NCI-H1105 treated with DMSO at 0.1 percent for 48 hours (cell line): Measurements from ENCODE around the gene CENPV.
"Not testable (repeated sequence)": the region's sequence is repeated elsewhere in the genome, so short reads cannot be mapped to it uniquely, and the experiment has no call there.

Experiments used
- DNase-seq: peaks from one replicate; lab custom pipeline; 2025; lab: John Stamatoyannopoulos, UW

The CENPV gene

DNA sequence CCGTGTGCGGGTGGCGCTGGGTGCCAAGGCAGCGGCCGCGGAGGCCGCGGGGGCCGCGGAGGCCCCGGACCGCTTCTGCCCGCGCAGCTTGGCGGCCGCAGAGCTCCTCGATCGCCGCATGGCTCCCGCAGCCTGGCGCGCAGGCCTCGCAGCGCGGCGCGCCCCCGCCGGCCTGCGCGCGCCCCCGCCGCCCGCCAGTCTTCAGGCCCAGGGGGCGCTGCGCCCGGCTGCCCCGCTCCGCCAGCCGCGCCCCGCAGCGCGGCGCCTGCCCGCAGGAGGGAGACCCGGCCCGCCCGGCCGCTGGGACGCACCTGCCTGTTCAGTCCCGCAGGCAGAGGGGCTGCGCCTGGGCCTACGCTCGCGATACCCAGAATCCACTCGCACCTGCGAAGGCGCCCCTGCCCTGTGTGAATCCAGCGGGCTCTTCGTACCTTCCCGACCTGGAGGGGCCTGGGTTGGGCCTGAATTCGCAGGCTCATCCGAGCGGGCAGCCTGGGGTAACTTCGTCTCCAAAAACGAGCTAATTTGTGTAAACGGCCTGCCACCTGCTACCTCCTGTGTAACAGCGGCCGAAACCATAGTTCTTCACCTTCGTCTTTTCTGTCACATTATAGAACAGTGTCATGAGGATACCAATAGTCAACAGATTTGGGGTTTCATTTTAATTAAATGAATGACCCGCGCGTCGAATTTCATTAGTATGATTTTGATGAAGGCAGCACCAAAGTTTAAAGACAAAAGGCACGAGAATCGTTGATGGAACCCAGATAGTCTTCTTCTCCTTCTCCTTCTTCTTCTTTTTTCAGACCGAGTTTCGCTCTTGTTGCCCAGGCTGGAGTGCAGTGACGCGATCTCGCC lies at the start of gene CENPV:
TSS of gene CENPV (minus strand) at position 153 of the 858 bp plus-strand sequence. CDS start at position 120, 33 bp downstream.
- DNase-seq = no peak

DNA sequence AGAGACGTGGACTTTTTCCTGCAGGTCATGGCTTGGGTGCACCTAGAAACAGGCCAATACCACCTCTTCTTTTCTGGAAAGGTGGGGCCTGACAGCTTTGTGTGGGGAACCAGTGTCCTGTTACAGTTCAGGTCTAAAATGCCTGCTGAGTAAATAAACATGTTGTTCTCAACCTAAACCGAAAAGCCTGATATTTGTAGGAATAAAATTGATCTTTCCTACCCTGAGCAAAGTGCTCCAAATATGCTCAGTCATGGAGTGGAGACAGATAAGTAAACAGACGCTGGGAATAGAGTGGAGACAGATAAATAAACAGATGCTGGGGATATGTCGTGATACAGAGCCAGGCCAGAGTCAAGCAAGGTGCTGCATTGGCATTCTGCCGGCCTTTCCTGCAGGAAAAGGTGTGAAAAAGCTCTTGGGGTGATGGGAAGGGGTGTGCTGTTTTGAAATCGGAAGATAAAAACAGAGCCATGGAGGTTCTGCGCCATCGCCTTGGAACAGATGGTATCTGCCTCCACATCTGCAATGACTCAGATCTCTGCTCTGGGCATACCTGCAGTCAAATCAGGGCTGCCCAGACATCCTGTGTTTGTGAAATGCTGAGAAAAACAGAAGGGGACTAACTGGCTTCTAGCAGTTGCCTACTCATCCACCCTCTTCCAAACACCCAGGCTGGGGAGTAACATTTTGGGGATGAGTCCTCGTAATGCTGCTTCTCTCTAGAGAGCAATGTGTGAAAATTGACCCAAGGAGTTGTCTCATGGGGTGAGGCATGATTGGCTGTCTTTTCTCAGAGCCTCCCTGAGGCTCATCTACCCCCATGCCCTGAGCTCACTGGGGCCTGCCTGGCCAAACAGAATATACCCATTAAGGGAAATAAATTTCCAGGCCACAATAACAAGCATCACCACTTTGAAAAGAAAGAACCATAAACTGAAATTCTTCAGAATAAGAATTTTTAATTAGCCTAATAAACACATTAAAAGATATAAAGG lies 45.3 kb upstream of the CENPV start:
- no peak for DNase-seq

DNA sequence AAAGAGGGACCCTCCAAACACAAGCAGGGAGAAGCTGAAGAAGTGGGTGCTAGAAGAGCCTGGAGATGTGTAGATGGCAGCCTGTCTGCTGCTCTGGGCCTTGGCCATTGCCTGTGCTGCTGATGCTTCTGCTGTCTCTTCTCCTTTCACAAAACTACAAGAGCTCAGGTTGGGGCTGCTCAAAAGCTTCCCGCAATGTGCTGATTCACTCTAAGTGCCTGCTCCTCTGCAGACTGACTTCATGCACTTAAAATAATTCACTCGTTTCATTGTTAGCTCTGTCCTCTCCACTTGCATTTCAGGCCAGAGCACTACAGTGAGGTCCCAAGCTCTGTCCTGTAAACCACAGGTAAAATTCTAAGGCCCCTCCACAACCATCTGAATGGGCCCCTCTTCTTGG lies 43.4 kb upstream of the CENPV start:
- DNase-seq = not testable (repeated sequence)

DNA sequence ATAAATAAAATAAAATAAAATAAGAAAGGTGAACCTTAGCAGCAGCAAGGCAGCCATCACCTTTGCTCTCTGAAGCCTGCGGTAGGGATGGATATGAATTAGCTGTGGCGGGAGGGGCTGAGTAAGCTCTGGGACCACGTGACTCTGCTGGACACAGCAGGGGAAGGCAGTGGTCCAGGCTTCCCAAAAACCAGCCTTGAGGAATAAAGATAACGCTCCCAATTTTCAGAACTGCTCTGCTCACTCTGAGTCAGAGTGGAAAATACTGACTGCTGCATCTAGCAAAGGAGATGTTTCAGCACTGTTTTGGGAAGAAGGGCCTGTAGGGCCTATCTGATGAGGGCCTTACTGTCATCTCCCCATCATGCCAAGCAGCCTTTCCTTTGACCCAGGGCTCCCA lies 42.6 kb upstream of the CENPV start:
- not testable (repeated sequence) for DNase-seq

DNA sequence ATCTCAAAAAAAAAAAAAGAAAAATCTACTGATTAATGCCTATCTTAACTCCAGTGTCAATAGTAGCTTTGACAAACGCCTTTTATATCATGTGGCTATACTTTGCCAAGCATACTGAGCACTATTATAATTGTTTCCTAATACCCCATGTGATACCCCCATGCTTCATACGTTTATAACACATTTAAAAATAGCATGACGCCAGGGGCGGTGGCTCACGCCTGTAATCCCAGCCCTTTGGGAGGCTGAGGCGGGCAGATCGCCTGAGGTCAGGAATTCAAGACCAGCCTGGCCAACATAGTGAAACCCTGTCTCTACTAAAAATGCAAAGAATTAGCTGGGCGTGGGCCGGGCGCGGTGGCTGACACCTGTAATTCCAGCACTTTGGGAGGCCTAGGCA lies 39.2 kb upstream of the CENPV start:
- not testable (repeated sequence) for DNase-seq

DNA sequence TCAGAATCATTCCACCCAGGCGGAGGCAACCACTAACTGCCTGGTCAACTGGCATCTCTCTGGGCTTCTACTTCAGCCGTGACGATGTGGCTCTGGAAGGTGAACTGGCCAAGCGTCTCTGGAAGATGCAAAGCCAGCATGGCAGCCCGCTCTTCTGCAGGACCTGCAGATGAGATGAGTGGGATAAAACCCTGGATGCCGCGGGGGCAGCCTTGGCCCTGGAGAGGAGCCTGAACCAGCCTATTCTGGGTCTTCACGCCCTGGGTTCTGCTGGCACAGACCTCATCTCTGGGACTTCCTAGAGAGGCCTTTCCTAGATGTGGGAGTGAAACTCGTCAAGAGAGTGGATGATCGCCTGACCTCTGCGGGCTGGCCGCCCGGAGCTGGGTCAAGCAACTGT lies 38.2 kb upstream of the CENPV start:
- DNase-seq = no peak

DNA sequence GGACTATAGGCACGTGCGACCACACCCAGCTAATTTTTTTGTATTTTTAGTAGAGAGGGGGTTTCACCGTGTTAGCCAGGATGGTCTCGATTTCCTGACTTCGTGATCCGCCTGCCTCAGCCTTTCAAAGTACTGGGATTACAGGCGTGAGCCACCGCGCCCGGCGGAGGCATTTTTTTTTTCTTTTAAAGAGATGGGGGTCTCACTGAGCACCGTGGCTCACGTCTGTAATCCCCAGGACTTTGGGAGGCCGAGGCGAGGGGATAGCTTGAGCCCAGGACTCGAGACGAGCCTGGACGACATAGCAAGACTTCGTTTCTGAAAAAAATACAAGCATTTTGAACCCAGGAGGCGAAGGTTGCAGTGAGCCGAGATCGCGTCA lies 32.8 kb upstream of the CENPV start:
- not testable (repeated sequence) for DNase-seq

DNA sequence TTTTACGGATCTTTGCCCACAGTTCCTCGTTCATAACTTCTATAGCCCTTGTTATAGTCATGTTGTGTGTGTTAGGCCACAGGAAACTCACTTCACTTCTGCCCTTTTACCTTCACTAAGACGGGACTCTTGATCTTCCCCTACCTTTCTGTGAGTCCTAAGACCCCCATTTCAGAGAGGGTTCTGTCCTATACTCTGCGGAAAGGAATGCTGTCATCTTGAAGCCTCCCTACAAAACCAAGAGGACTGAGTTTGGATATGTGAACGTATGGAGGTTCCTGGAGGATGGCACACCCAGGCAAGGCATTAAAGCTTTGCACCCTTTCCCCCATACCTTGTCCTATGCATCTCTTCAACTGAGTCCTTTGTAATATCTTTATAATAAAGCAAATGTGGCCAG lies 31.3 kb upstream of the CENPV start:
- no peak for DNase-seq

DNA sequence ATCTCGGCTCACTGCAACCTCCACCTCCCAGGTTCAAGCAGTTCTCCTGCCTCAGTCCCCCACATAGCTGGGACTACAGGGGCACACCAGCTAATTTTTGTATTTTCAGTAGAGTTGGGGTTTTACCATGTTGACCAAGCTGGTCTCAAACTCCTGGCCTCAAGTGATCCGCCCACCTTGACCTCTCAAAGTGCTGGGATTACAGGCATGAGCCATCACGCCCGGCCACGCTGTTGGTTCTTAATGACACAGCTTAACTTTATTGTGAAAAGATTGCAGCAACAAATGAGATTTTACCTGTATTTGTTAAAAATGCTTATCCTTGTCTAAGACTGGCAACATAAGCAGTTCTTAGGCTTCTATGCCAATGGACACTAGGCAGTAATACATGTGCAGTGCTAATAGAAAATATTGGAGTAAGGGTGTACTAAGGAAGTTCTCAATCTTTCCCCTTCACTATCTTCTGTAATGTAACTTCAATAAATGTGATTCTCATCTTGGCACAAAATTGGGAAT lies 30.6 kb upstream of the CENPV start:
- DNase-seq = no peak

DNA sequence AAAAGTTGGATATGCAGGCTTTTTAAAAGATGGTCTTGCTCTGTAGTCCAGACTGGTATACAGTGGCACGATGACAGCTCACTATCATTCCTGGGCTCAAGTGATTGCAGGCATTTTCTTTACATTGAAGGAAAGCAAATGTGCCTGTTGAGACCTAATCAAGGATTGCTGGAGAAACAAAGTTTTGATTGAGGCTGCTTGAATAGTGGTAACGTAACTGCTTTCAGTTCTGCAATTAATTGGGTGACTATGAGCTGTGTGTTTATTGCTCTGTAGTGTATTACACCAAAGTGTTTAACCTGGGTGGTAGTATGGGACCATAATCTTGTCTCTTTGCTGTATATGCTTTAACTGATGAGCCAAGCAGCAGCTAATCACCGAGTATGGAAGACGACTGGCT lies 29.9 kb upstream of the CENPV start:
- no peak for DNase-seq

DNA sequence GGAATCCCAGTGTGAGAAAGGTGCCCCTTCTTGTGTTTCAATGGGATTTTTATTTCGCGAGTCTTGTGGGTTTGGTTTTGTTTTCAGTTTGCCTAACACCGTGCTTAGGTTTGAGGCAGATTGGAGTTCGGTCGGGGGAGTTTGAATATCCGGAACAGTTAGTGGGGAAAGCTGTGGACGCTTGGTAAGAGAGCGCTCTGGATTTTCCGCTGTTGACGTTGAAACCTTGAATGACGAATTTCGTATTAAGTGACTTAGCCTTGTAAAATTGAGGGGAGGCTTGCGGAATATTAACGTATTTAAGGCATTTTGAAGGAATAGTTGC lies 28.2 kb upstream of the CENPV start:
- DNase-seq = no peak

DNA sequence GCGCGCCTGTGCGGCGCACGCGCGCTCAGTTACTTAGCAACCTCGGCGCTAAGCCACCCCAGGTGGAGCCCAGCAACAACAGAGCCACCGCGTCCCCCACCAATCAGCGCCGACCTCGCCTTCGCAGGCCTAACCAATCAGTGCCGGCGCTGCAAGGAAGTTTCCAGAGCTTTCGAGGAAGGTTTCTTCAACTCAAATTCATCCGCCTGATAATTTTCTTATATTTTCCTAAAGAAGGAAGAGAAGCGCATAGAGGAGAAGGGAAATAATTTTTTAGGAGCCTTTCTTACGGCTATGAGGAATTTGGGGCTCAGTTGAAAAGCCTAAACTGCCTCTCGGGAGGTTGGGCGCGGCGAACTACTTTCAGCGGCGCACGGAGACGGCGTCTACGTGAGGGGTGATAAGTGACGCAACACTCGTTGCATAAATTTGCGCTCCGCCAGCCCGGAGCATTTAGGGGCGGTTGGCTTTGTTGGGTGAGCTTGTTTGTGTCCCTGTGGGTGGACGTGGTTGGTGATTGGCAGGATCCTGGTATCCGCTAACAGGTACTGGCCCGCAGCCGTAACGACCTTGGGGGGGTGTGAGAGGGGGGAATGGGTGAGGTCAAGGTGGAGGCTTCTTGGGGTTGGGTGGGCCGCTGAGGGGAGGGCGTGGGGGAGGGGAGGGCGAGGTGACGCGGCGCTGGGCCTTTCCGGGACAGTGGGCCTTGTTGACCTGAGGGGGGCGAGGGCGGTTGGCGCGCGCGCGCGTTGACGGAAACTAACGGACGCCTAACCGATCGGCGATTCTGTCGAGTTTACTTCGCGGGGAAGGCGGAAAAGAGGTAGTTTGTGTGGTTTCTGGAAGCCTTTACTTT lies 27.6 kb upstream of the CENPV start, which contains the start of gene UBB:
TSS of gene UBB (plus strand) at position 452 of the 856 bp plus-strand sequence. CDS start 817 bp downstream, outside the sequence.
- DNase-seq = peak; percentile 98

DNA sequence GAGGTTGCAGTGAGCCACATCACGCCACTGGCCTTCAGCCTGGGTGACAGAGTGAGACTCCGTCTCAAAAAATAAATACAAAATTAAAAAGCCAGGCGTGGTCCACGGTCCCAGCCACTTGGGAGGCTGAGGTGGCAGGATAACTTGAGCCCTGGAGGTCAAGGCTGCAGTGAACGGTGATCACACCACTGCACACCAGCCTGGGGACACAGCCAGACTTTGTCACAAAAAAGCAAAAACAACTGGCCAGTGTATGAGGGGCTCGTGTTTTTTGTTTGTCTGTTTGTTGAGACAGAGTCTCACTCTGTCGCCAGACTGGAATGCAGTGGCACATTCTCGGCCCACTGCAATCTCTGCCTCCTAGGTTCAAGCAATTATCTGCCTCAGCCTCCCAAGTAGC lies 26.4 kb upstream of the CENPV start:
- no peak for DNase-seq

DNA sequence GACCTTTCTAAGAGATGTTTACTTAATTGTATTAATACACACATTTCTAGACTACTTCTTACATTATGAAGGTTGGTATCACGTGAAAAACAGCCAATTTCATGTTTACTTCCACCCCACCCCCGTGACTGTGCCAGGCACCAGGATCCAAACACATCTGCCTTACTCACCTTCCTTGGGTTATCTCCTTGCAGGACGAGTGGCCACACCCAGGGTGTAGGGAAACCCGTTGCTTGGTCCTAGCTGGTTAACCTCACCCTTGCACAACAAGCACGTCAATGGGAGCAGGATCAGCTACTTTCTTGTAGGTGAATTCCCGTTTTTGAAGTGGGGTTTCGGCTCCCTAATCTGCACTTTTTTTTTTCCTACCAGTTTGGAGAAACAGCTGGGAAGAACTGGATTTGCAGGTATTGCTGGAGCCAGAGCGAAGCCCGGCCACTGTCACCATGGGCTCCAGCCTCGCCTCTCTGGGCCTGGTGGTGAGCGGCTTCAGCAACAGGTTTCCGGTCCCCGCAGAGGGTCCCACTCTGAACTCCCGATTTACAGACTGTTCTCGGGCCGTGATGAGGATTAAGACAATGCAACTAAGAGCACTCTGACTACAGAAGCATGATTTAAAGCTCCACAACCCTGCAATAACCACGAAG lies 25.5 kb upstream of the CENPV start:
- no peak for DNase-seq

DNA sequence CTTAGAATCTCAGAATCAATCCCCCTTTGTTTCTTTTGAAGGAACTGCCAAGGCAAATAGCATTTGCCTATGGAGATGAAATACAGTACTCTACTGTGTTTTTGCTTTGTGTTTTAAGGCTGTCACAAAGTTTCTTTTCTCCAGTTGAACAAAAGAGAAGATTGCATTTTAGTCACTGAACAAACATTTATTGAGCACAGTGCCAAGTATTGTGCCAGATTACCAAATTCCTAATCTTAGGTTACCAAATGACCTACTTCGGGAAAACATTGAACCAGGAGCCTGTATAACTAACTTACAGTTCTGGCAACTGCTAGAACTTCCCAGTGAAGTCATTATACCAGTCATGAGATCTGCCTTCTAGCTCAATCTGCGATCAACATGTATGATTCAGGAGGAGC lies 24.7 kb upstream of the CENPV start:
- DNase-seq = no peak

DNA sequence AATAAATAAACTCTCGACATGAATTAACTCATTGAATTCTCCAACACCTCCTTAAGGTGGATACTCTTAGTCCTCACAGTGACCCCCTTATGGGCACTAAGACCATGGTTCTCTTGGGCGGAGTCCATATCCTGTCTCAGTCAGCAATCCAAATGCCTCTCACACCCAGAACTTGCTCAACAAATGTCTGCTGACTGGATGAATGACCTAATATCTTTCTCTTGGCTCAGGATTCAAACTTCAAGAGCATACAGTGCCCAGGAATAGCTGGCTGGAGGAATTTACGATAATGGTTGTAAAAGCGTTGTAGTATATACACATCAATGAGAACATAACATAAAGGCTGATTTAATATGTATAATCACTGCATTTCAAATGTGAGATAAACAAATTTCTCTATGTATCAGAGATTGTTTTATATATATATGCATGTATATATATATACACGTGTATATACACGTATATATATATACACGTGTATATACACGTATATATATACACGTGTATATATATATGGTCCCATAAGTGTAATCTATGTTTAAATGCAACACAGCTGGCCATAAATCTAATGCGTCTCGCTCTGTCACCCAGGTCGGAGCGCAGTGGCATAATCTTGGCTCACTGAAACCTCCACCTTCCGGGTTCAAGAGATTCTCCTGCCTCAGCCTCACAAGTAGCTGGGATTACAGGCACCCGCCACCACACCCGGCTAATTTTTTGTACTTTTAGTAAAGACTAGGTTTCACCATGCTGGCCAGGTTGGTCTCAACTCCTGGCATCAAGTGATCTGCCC lies 21.1 kb upstream of the CENPV start:
- DNase-seq = no peak

DNA sequence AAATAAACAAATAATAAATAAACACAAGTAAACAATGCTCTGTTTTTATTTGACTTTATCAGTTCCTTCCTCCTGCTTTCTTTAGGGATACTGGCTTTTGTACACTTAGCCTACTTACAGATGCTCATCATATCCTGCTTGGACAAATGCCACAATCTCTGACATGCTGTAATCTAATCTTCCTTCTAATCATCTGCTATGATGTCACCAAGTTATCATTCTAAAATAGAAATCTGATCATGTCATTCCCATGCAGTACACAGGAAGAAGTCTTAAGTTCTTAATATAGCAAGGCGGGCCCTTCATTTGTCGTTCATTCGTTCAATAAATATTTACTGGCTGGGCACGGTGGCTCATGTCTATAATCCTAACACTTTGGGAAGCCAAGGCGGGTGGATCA lies 18.5 kb upstream of the CENPV start:
- DNase-seq = no peak

DNA sequence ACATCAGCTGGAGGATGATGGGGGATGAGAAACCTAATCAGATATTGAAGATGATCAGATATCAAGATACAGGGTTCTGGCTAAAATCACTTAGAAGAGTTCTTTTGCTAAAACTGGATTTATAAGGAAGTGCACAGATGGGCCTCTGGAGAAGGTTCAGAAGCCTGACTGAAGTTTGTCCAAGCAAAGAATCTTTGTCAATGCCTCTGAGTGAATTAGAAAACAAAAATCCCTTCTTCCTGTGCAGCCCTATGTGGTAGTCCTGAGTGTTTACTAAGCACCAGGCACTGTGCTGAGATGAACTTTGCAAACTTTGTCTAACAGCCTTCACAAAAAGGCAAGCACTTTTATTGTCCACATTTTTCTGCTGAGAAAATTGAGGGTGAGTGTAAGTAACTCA lies 11.4 kb upstream of the CENPV start:
- no peak for DNase-seq

DNA sequence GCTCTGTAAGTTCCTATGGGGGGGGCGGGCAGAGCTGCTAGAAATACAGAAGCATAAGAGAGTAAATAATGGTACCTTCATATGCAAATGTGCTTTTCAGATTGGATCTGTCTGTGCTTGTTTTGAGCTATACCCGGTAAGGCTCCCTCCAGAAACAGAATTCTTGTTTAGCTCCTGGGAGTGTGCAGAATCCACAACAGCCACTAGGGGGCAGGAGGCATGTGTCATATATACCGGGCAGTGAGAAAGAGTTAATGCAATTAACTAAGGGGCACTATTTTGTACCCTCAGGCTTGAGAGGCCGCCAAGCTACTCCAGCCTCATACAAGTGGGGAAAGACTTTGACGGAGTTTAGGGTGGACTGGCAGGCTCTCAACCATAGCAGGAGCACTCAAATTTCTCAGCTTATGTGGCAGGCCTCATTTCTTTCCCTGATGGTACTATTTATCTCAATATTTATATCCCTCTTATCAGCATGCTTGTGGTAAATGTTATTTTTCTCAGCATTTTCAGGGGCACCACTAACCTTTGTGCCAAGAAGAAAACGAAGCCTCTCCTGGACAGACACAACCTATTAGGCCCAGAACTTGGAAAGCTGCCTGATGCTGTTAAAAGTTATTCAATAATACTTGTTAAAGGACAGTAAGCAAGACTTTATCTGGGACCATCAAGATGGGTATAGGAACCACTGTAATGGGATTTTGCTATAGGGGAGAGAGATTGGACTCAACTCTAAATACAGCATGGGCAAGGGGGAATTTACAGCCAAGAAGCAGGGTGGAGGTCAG lies 10.7 kb upstream of the CENPV start:
- DNase-seq = peak; percentile 83

DNA sequence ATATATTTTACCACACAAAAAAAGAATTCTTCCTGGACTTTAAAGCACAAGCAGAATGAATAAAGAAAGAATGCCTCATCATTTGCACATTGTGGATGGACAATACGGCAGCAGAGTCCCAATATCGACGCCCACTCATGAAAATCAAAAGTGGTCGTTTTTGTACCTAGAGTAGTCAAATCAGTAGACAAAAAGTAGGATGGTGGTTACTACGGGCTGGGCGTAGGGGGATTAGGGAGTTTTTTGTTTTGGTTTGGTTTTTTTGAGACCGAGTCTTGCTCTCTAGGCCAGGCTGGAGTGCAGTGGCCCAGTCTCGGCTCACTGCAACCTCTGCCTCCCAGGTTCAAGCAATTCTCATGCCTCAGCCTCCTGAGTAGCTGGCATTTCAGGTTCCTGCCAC lies 8.6 kb upstream of the CENPV start:
- no peak for DNase-seq
